RWPE2 (cell line): ENCODE data around the gene TLE3.

ENCODE experiments used
- ATAC-seq: fragments of 200-7000 bp; cut with Tn5 transposase; 3 replicates; pipeline ENCODE4 v1.9.1; 2021; ENCODE audit warnings: low read depth
- DNase-seq: peaks from one replicate; pipeline ENCODE4 v3.0.0-alpha.2; 2020; ENCODE audit warnings: low spot score
- H3K27ac ChIP-seq: fragments of 450-650 bp; 2 replicates; pipeline ENCODE4 v1.5.1; 2017; ENCODE audit warnings: mild to moderate bottlenecking; ENCODE audit not compliant: poor library complexity, severe bottlenecking
- H3K27me3 ChIP-seq: fragments of 250-450 bp; sonication (Bioruptor Pico); 2 replicates; pipeline ENCODE4 v1.5.1; 2021; ENCODE audit warnings: mild to moderate bottlenecking, moderate library complexity; ENCODE audit not compliant: insufficient read depth, poor library complexity, severe bottlenecking
- H3K36me3 ChIP-seq: fragments of 250-450 bp; sonication (Bioruptor Pico); 2 replicates; pipeline ENCODE4 v1.5.1; 2020; ENCODE audit warnings: low read depth, mild to moderate bottlenecking, moderate library complexity
- H3K4me1 ChIP-seq: fragments of 250-450 bp; sonication (Bioruptor Pico); 2 replicates; pipeline ENCODE4 v1.5.1; 2021; ENCODE audit warnings: mild to moderate bottlenecking, moderate library complexity; ENCODE audit not compliant: insufficient read depth, poor library complexity, severe bottlenecking
- H3K4me3 ChIP-seq: fragments of 250-450 bp; sonication (Bioruptor Pico); 2 replicates; pipeline ENCODE4 v1.5.1; 2021; ENCODE audit warnings: mild to moderate bottlenecking, moderate library complexity; ENCODE audit not compliant: severe bottlenecking
- H3K9me3 ChIP-seq: fragments of 250-450 bp; sonication (Bioruptor Pico); 2 replicates; pipeline ENCODE4 v1.5.1; 2021; ENCODE audit warnings: mild to moderate bottlenecking, moderate library complexity; ENCODE audit not compliant: severe bottlenecking
- CTCF ChIP-seq: fragments of 450-650 bp; IDR thresholded peaks from one replicate; pipeline ENCODE4 v1.5.1; 2017; ENCODE audit warnings: mild to moderate bottlenecking, moderate library complexity; ENCODE audit not compliant: poor library complexity, severe bottlenecking

Gene TLE3

GRCh38 chr15:70099967-70100473 is 2.3 kb upstream of the TLE3 start:
- ATAC-seq, result no peak
- no peaks in the 10 kb centered on the region for H3K9me3 ChIP-seq
- no peak overlapping the region for H3K27ac ChIP-seq

GRCh38 chr15:70099167-70099966 is 1.6 kb upstream of the TLE3 start:
- Histone ChIP-seq H3K4me3 (peak overlapping the region; percentile 84), H3K9me3 (no peaks in the 10 kb centered on the region), H3K4me1 (peaks cover 12% of the 10 kb centered on the region), H3K36me3 (peaks cover 6% of the 10 kb centered on the region), H3K27me3 (peaks cover 8% of the 10 kb centered on the region), H3K27ac (peak overlapping the region; percentile 65)
- ATAC-seq (peak; percentile 54), DNase-seq (peak; percentile 100)
- TF ChIP-seq CTCF, result no peak

More at GRCh38 chr15:70099967-70100473, 2.3 kb upstream of the TLE3 start:
- H3K4me3 ChIP-seq, result no peak overlapping the region
- H3K27me3 ChIP-seq, result peaks cover 8% of the 10 kb centered on the region
- DNase-seq, result no peak
- TF ChIP-seq CTCF, result no peak
- H3K36me3 ChIP-seq, result no peaks in the 10 kb centered on the region
- peaks cover 7% of the 10 kb centered on the region for H3K4me1 ChIP-seq

GRCh38 chr15:70098461-70099166 is 897 bp upstream of the TLE3 start:
- no peak for DNase-seq
- peaks cover 20% of the 10 kb centered on the region for H3K4me1 ChIP-seq
- peak overlapping the region; percentile 65 for H3K27ac ChIP-seq

GRCh38 chr15:70098153-70098460 is 390 bp upstream of the TLE3 start:
- Histone ChIP-seq H3K27ac (peak overlapping the region; percentile 65), H3K4me3 (peak overlapping the region; percentile 84), H3K9me3 (no peaks in the 10 kb centered on the region), H3K36me3 (peaks cover 18% of the 10 kb centered on the region), H3K27me3 (peaks cover 8% of the 10 kb centered on the region), H3K4me1 (peaks cover 25% of the 10 kb centered on the region)
- ATAC-seq (no peak), DNase-seq (no peak)
- peak; percentile 40 for TF ChIP-seq CTCF

More at GRCh38 chr15:70098461-70099166, 897 bp upstream of the TLE3 start:
- Histone ChIP-seq H3K9me3 (no peaks in the 10 kb centered on the region), H3K36me3 (peaks cover 13% of the 10 kb centered on the region), H3K27me3 (peaks cover 8% of the 10 kb centered on the region), H3K4me3 (peak overlapping the region; percentile 84)
- 0 out of 3 replicates have a peak, but pooled peaks have one; percentile 4 for ATAC-seq
- TF ChIP-seq CTCF, result no peak
